ENCODE results near the gene SPR.

GRCh38 chr2:72864500-72864899 lies 22.7 kb upstream of the SPR start:
- TF ChIP-seq, protein P1, sequence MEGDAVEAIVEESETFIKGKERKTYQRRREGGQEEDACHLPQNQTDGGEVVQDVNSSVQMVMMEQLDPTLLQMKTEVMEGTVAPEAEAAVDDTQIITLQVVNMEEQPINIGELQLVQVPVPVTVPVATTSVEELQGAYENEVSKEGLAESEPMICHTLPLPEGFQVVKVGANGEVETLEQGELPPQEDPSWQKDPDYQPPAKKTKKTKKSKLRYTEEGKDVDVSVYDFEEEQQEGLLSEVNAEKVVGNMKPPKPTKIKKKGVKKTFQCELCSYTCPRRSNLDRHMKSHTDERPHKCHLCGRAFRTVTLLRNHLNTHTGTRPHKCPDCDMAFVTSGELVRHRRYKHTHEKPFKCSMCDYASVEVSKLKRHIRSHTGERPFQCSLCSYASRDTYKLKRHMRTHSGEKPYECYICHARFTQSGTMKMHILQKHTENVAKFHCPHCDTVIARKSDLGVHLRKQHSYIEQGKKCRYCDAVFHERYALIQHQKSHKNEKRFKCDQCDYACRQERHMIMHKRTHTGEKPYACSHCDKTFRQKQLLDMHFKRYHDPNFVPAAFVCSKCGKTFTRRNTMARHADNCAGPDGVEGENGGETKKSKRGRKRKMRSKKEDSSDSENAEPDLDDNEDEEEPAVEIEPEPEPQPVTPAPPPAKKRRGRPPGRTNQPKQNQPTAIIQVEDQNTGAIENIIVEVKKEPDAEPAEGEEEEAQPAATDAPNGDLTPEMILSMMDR (IDR thresholded peaks at IDR 0.05; ENCODE audit: borderline replicate concordance, extremely low read depth, low read length, poor library complexity, severe bottlenecking), result no peak
- no peak for TF ChIP-seq EZH2 (IDR thresholded peaks at IDR 0.05; ENCODE audit: borderline replicate concordance, low read depth, low read length, severe bottlenecking)
